ENCODE data around the gene AGAP3. TPM values are rescaled to one million over a fixed set of nuclear protein-coding genes. Genes with fewer than 3 reads are reported as not detected.

Gene AGAP3
- total and polyA plus RNA-seq, 4 donors = 3.9 to 27.0 (median 17.6) TPM

DNA sequence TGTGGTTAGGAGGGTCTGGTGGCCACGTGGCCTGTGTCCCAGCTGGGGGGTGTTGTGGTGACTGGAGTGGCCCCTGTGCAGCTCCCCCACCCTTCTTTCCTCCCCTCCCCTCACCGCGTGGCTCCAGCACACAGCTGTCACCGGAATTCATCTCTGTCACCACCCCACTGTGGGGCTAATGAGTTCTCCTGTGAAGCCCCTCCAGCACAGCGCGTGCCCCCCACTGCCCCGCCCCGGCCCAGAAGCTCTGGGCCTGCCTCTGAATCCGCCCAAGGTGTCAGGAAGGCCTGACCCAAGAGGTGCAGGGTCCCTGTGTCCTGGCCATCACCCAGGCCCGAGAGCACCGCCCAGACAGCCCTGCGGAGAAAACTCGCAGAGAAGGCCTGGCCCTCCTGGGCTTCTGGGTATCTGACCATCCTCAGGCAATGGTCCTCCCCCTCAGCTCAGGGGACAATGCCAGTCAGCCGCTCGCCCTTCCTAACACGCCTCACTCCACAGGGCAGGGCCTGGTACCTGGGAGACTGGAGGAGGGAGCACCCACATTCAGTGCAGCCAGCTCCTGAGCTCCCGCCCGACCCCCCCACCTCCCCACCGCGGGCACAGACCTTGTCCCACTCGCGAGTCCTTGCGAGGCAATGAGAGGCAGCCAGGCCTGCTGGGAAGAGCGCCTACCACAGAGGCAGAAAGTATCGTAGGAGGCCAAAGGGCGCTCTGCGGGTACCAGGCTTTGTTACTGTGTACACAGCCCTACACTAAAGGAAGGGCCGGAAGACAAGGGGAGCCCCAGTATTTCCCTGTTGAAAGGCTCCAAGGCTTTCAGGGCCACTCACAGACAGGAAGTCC, 43.1 kb downstream of the AGAP3 start:
- no peak for DNase-seq (ENCODE audit: low spot score)
- H3K4me3 ChIP-seq (ENCODE audit: low read depth in 1 of 3, low read length in 3 of 3) = no peak overlapping the region
- WGBS = 93% methylated on average over 28 of the region's 28 CpGs

More for the DNA sequence above, 43.1 kb downstream of the AGAP3 start:
- Histone ChIP-seq H3K9ac (ENCODE audit: low read depth in 1 of 2, low read length in 2 of 2) (no peak overlapping the region), H3K4me1 (ENCODE audit: control insufficient read depth in 4 of 4, insufficient read depth in 4 of 4, low read length in 3 of 4) (no peaks in the 10 kb centered on the region), H3K27ac (ENCODE audit: low read depth in 1 of 2, low read length in 2 of 2) (no peak overlapping the region), H3K27me3 (ENCODE audit: control insufficient read depth in 4 of 4, insufficient read depth in 4 of 4, low read length in 3 of 4) (no peaks in the 10 kb centered on the region), H3K9me3 (ENCODE audit: control insufficient read depth in 4 of 4, low read length in 3 of 4) (no peaks in the 10 kb centered on the region), H3K36me3 (ENCODE audit: control insufficient read depth in 4 of 4, insufficient read depth in 3 of 4, low read depth in 1 of 4, low read length in 3 of 4) (peaks cover 7 to 50% (median 27%) of the 10 kb centered on the region in 4 donors)
- TF ChIP-seq HNF4A (conservative IDR thresholded peaks at IDR 0.05) (no peak), EGR1 (IDR thresholded peaks at IDR 0.05; ENCODE audit: low read depth in 2 of 2) (no peak), TAF1 (conservative IDR thresholded peaks at IDR 0.05) (no peak), YY1 (IDR thresholded peaks at IDR 0.05) (no peak), GABPA (IDR thresholded peaks at IDR 0.05 in 1 of 2, conservative IDR thresholded peaks at IDR 0.05 in 1 of 2) (no peak), SP1 (IDR thresholded peaks at IDR 0.05) (no peak), RAD21 (IDR thresholded peaks at IDR 0.05) (no peak), RXRA (IDR thresholded peaks at IDR 0.05) (no peak), FOXA2 (IDR thresholded peaks at IDR 0.05) (no peak)
- TF ChIP-seq, protein P1, sequence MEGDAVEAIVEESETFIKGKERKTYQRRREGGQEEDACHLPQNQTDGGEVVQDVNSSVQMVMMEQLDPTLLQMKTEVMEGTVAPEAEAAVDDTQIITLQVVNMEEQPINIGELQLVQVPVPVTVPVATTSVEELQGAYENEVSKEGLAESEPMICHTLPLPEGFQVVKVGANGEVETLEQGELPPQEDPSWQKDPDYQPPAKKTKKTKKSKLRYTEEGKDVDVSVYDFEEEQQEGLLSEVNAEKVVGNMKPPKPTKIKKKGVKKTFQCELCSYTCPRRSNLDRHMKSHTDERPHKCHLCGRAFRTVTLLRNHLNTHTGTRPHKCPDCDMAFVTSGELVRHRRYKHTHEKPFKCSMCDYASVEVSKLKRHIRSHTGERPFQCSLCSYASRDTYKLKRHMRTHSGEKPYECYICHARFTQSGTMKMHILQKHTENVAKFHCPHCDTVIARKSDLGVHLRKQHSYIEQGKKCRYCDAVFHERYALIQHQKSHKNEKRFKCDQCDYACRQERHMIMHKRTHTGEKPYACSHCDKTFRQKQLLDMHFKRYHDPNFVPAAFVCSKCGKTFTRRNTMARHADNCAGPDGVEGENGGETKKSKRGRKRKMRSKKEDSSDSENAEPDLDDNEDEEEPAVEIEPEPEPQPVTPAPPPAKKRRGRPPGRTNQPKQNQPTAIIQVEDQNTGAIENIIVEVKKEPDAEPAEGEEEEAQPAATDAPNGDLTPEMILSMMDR (IDR thresholded peaks at IDR 0.05; ENCODE audit: low read depth, low read length, missing input control) = no peak
- TF ChIP-seq, protein P2, sequence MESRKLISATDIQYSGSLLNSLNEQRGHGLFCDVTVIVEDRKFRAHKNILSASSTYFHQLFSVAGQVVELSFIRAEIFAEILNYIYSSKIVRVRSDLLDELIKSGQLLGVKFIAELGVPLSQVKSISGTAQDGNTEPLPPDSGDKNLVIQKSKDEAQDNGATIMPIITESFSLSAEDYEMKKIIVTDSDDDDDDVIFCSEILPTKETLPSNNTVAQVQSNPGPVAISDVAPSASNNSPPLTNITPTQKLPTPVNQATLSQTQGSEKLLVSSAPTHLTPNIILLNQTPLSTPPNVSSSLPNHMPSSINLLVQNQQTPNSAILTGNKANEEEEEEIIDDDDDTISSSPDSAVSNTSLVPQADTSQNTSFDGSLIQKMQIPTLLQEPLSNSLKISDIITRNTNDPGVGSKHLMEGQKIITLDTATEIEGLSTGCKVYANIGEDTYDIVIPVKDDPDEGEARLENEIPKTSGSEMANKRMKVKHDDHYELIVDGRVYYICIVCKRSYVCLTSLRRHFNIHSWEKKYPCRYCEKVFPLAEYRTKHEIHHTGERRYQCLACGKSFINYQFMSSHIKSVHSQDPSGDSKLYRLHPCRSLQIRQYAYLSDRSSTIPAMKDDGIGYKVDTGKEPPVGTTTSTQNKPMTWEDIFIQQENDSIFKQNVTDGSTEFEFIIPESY (IDR thresholded peaks at IDR 0.05) = no peak
- TF ChIP-seq, protein P3, sequence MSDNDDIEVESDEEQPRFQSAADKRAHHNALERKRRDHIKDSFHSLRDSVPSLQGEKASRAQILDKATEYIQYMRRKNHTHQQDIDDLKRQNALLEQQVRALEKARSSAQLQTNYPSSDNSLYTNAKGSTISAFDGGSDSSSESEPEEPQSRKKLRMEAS (IDR thresholded peaks at IDR 0.05) = no peak
- TF ChIP-seq, protein P4, sequence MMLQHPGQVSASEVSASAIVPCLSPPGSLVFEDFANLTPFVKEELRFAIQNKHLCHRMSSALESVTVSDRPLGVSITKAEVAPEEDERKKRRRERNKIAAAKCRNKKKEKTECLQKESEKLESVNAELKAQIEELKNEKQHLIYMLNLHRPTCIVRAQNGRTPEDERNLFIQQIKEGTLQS (IDR thresholded peaks at IDR 0.05) = no peak
- TF ChIP-seq, protein P5, sequence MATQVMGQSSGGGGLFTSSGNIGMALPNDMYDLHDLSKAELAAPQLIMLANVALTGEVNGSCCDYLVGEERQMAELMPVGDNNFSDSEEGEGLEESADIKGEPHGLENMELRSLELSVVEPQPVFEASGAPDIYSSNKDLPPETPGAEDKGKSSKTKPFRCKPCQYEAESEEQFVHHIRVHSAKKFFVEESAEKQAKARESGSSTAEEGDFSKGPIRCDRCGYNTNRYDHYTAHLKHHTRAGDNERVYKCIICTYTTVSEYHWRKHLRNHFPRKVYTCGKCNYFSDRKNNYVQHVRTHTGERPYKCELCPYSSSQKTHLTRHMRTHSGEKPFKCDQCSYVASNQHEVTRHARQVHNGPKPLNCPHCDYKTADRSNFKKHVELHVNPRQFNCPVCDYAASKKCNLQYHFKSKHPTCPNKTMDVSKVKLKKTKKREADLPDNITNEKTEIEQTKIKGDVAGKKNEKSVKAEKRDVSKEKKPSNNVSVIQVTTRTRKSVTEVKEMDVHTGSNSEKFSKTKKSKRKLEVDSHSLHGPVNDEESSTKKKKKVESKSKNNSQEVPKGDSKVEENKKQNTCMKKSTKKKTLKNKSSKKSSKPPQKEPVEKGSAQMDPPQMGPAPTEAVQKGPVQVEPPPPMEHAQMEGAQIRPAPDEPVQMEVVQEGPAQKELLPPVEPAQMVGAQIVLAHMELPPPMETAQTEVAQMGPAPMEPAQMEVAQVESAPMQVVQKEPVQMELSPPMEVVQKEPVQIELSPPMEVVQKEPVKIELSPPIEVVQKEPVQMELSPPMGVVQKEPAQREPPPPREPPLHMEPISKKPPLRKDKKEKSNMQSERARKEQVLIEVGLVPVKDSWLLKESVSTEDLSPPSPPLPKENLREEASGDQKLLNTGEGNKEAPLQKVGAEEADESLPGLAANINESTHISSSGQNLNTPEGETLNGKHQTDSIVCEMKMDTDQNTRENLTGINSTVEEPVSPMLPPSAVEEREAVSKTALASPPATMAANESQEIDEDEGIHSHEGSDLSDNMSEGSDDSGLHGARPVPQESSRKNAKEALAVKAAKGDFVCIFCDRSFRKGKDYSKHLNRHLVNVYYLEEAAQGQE (IDR thresholded peaks at IDR 0.05) = no peak
